ENCODE measurements around the gene LYPD6.

The LYPD6 gene

GRCh38 chr2:149507974-149508373 lies 177.6 kb downstream of the LYPD6 start:
- no peaks in the 10 kb centered on the region for H3K9me3 ChIP-seq (ENCODE audit: insufficient read depth, low read length, severe bottlenecking)
- no peak for DNase-seq
- no peak overlapping the region for H3K9ac ChIP-seq (ENCODE audit: low read depth, low read length)
- TF ChIP-seq EZH2 (IDR thresholded peaks at IDR 0.05; ENCODE audit: borderline replicate concordance, low read depth, low read length, severe bottlenecking), result no peak
- TF ChIP-seq, protein P1, sequence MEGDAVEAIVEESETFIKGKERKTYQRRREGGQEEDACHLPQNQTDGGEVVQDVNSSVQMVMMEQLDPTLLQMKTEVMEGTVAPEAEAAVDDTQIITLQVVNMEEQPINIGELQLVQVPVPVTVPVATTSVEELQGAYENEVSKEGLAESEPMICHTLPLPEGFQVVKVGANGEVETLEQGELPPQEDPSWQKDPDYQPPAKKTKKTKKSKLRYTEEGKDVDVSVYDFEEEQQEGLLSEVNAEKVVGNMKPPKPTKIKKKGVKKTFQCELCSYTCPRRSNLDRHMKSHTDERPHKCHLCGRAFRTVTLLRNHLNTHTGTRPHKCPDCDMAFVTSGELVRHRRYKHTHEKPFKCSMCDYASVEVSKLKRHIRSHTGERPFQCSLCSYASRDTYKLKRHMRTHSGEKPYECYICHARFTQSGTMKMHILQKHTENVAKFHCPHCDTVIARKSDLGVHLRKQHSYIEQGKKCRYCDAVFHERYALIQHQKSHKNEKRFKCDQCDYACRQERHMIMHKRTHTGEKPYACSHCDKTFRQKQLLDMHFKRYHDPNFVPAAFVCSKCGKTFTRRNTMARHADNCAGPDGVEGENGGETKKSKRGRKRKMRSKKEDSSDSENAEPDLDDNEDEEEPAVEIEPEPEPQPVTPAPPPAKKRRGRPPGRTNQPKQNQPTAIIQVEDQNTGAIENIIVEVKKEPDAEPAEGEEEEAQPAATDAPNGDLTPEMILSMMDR (IDR thresholded peaks at IDR 0.05; ENCODE audit: borderline replicate concordance, extremely low read depth, low read length, poor library complexity, severe bottlenecking), result no peak
- no peak overlapping the region for H3K4me2 ChIP-seq (ENCODE audit: insufficient read depth, low read length)
- H3K27ac ChIP-seq (ENCODE audit: low read length), result no peak overlapping the region
- no peaks in the 10 kb centered on the region for H3K4me1 ChIP-seq (ENCODE audit: insufficient read depth, low read length)
- H3K79me2 ChIP-seq (ENCODE audit: insufficient read depth, low read length), result no peaks in the 10 kb centered on the region
- H3K27me3 ChIP-seq (ENCODE audit: insufficient read depth, low read length, poor library complexity), result no peaks in the 10 kb centered on the region
- H3K4me3 ChIP-seq (ENCODE audit: low read depth in 1 of 2, low read length in 2 of 2), result no peak overlapping the region
- no peak for ATAC-seq (ENCODE audit: insufficient read depth, low read depth)
- no peak overlapping the region for H2AFZ ChIP-seq (ENCODE audit: low read depth, low read length)
- H3K36me3 ChIP-seq (ENCODE audit: insufficient read depth, low read length), result no peaks in the 10 kb centered on the region
- H4K20me1 ChIP-seq (ENCODE audit: insufficient read depth, low read length), result no peaks in the 10 kb centered on the region

GRCh38 chr2:149513461-149513860 lies 183.1 kb downstream of the LYPD6 start:
- Histone ChIP-seq H2AFZ (ENCODE audit: low read depth, low read length) (no peak overlapping the region), H3K9ac (ENCODE audit: low read depth, low read length) (no peak overlapping the region), H3K4me3 (ENCODE audit: low read depth in 1 of 2, low read length in 2 of 2) (no peak overlapping the region), H3K36me3 (ENCODE audit: insufficient read depth, low read length) (no peaks in the 10 kb centered on the region), H3K79me2 (ENCODE audit: insufficient read depth, low read length) (no peaks in the 10 kb centered on the region), H4K20me1 (ENCODE audit: insufficient read depth, low read length) (no peaks in the 10 kb centered on the region), H3K4me2 (ENCODE audit: insufficient read depth, low read length) (no peak overlapping the region), H3K9me3 (ENCODE audit: insufficient read depth, low read length, severe bottlenecking) (no peaks in the 10 kb centered on the region), H3K27me3 (ENCODE audit: insufficient read depth, low read length, poor library complexity) (no peaks in the 10 kb centered on the region), H3K4me1 (ENCODE audit: insufficient read depth, low read length) (no peaks in the 10 kb centered on the region), H3K27ac (ENCODE audit: low read length) (no peak overlapping the region)
- DNase-seq (no peak), ATAC-seq (ENCODE audit: insufficient read depth, low read depth) (no peak)
- TF ChIP-seq EZH2 (IDR thresholded peaks at IDR 0.05; ENCODE audit: borderline replicate concordance, low read depth, low read length, severe bottlenecking), result no peak
- TF ChIP-seq, protein P1 (IDR thresholded peaks at IDR 0.05; ENCODE audit: borderline replicate concordance, extremely low read depth, low read length, poor library complexity, severe bottlenecking), result no peak
